ENCODE results near the gene NPHP4. TPM values are rescaled to one million over a fixed set of nuclear protein-coding genes. Genes with fewer than 3 reads are reported as not detected.

Gene NPHP4
- total RNA-seq, 1 donor = 6.5 TPM

DNA sequence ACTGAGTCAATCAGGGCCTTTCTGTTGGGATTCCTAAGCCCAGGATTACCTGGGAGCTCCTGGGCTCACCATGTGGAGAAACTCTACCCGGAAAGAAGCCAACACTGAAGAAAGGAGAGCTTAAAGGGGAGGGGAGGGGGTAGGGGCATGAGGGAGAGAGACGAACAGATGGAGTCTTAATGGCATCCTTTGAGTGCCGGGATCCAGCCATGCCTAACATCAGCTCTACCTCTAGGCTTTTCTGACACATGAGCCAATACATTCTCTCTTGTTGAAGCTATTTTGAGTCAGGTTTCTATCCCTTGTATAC is 75.0 kb downstream of the NPHP4 start:
- no peak for DNase-seq (ENCODE audit: low read depth)
- TF ChIP-seq, protein P1, sequence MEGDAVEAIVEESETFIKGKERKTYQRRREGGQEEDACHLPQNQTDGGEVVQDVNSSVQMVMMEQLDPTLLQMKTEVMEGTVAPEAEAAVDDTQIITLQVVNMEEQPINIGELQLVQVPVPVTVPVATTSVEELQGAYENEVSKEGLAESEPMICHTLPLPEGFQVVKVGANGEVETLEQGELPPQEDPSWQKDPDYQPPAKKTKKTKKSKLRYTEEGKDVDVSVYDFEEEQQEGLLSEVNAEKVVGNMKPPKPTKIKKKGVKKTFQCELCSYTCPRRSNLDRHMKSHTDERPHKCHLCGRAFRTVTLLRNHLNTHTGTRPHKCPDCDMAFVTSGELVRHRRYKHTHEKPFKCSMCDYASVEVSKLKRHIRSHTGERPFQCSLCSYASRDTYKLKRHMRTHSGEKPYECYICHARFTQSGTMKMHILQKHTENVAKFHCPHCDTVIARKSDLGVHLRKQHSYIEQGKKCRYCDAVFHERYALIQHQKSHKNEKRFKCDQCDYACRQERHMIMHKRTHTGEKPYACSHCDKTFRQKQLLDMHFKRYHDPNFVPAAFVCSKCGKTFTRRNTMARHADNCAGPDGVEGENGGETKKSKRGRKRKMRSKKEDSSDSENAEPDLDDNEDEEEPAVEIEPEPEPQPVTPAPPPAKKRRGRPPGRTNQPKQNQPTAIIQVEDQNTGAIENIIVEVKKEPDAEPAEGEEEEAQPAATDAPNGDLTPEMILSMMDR (IDR thresholded peaks at IDR 0.05; ENCODE audit: insufficient read depth, low read depth, low read length) = no peak
- no peak overlapping the region for H3K4me3 ChIP-seq (ENCODE audit: low read depth, low read length)

- TF ChIP-seq, protein P1 (IDR thresholded peaks at IDR 0.05; ENCODE audit: insufficient read depth, low read depth, low read length) = no peak
- no peak overlapping the region for H3K4me3 ChIP-seq (ENCODE audit: low read depth, low read length)
- DNase-seq (ENCODE audit: low read depth) = no peak
Observed at GRCh38 chr1:5916572-5917280, 75.5 kb downstream of the NPHP4 start.

- no peak overlapping the region for H3K4me3 ChIP-seq (ENCODE audit: low read depth, low read length)
- DNase-seq (ENCODE audit: low read depth) = peak; percentile 54
- TF ChIP-seq, protein P1 (IDR thresholded peaks at IDR 0.05; ENCODE audit: insufficient read depth, low read depth, low read length) = peak; percentile 75
Observed at GRCh38 chr1:5915587-5916571, 76.3 kb downstream of the NPHP4 start.

DNA sequence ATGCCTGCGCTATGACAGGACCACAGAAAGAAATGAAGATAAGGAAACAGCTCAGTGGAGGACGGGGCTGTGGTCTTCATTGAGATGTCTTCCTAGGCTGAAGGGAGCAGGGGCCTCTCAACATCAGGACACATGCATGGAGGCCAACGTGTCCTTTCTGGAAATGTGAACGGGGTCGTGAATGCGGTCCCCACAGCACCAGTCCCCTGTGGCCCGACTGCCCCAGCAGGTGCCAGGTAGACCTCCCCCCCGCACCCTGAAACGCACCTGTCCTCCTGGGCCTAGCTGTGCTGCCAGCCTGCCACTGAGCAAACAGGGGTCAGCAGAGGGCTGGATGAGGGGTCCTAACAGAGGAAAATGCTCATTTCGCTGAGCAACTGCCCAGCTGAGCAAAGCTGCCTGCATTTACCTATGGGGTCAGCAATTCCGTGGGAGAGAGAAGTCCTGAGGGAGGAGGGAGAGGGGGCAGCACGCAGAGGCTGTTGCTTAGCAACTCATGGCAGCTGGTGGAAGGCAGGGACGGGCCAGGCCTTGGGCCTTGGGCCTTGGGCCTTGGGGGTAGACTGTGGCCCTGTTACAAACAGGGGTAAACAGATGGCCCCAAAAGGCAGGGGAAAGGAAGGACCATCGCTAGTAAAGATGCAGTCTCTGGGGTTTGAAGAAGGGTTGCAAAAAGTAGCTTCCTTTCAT is 77.4 kb downstream of the NPHP4 start:
- no peak for DNase-seq (ENCODE audit: low read depth)
- TF ChIP-seq, protein P1 (IDR thresholded peaks at IDR 0.05; ENCODE audit: insufficient read depth, low read depth, low read length) = no peak
- no peak overlapping the region for H3K4me3 ChIP-seq (ENCODE audit: low read depth, low read length)

DNA sequence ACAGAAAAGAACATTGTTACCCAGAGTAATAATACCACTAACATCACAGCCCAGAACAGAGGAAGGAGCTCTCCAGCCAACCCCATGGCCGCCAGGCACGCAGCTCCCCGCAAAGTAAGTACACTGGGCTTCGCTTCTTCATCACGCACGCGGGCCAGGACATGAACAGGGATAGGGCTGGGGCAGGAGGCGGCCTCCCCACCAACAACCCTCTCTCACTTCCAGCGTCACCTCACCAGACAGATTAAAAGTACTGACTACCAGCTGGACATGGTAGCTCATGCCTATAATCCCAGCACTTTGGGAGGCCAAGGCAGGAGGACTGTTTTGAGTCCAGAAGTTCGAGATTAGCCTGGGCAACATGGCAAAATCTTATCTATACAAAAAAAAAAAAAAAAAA is 78.3 kb downstream of the NPHP4 start:
- no peak overlapping the region for H3K4me3 ChIP-seq (ENCODE audit: low read depth, low read length)
- TF ChIP-seq, protein P1 (IDR thresholded peaks at IDR 0.05; ENCODE audit: insufficient read depth, low read depth, low read length) = no peak
- DNase-seq (ENCODE audit: low read depth) = no peak

DNA sequence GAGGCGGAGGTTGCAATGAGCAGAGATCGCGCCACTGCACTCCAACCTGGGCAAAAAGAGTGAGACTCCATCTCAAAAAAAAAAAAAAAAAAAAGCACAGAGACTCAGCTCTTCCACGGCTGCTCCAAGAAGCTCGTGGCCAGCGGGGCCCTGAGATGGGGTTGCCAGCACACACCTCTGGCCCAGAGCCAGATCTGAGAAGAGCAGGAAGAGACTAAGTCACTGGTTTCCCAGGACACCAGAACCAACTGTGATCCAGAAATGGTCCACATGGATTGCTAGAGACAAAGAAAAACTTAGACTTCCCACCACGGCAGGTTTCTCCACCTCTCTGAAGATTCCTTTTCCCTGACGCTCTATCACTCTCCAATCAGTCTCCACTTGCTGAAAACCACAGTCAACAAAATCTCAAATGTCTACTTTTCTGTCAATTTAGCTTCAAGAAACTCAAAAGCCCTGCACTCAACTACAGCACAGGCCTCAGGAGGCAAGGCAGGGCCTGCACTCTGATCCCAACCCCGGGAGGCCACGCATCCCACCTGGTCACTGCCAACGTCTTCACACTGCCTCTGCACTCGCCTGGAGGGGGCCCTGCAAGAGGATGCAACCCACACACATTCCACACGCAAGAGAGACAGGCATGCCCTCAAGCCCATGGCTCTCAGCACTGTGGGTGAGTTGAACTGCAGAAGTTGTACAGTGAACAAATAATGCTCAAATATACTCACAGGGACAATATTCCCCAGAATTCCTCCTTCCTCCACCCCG is 79.0 kb downstream of the NPHP4 start:
- TF ChIP-seq, protein P1 (IDR thresholded peaks at IDR 0.05; ENCODE audit: insufficient read depth, low read depth, low read length) = no peak
- no peak for DNase-seq (ENCODE audit: low read depth)
- H3K4me3 ChIP-seq (ENCODE audit: low read depth, low read length) = no peak overlapping the region

Measured in fibroblast of villous mesenchyme (primary cell).